GM19035 (cell line): ENCODE results near the gene BST2.
A peak's percentile ranks its signal among the peaks of the same experiment; 100 is the strongest.

ENCODE experiments used
- ATAC-seq: cut with Tn5 transposase; IDR thresholded peaks from one replicate; pipeline ENCODE4 v1.9.1; 2021; ENCODE audit not compliant: unreplicated experiment

BST2 gene

GRCh38 chr19:17405250-17406045 is at the start of gene BST2:
TSS of gene BST2 (minus strand) at chr19:17405630. CDS start at chr19:17405575, 55 bp downstream.
- peak; percentile 82 for ATAC-seq

GRCh38 chr19:17454576-17455071 is 49.2 kb upstream of the BST2 start:
- ATAC-seq, result no peak

- no peak for ATAC-seq
These were observed 46.4 kb upstream of the BST2 start for GRCh38 chr19:17451820-17452219.

- ATAC-seq, result no peak
These were observed 45.0 kb upstream of the BST2 start for GRCh38 chr19:17450264-17451075.

- no peak for ATAC-seq
These were observed 42.9 kb upstream of the BST2 start, which contains the start of gene TMEM221 for GRCh38 chr19:17448131-17448967. TSS of gene TMEM221 (minus strand) at chr19:17448668. CDS start at chr19:17448462, 206 bp downstream.

- no peak for ATAC-seq
These were observed 42.3 kb upstream of the BST2 start for GRCh38 chr19:17447704-17448130.

- ATAC-seq, result no peak
These were observed 40.2 kb upstream of the BST2 start for GRCh38 chr19:17445526-17446165.

GRCh38 chr19:17441241-17442021 is 36.0 kb upstream of the BST2 start:
- no peak for ATAC-seq

GRCh38 chr19:17436874-17437267 is 31.4 kb upstream of the BST2 start:
- no peak for ATAC-seq

GRCh38 chr19:17436094-17436873 is 30.9 kb upstream of the BST2 start:
- no peak for ATAC-seq

- ATAC-seq, result no peak
These were observed 29.8 kb upstream of the BST2 start for GRCh38 chr19:17435218-17435617.

GRCh38 chr19:17431417-17431816 is 26.0 kb upstream of the BST2 start:
- no peak for ATAC-seq

GRCh38 chr19:17429641-17430113 is 24.2 kb upstream of the BST2 start:
- ATAC-seq, result no peak

- no peak for ATAC-seq
These were observed 19.4 kb upstream of the BST2 start for GRCh38 chr19:17424743-17425365.

- no peak for ATAC-seq
These were observed 18.2 kb upstream of the BST2 start for GRCh38 chr19:17423429-17424208.

- no peak for ATAC-seq
These were observed 16.5 kb upstream of the BST2 start for GRCh38 chr19:17421942-17422341.

GRCh38 chr19:17420475-17420924 is 15.1 kb upstream of the BST2 start:
- peak; percentile 11 for ATAC-seq
